Transverse colon (tissue), 4 donors: Measurements from ENCODE around the gene SMIM44. TPM values are rescaled to one million over a fixed set of nuclear protein-coding genes. Genes with fewer than 3 reads are reported as not detected.

Experiments
- DNase-seq: peaks from one replicate; pipeline ENCODE4 v3.0.0-alpha.2; 2019
- H3K27ac ChIP-seq, 4 donors: fragments of 200-600 bp; sonication (generic); 2 replicates each; pipeline ENCODE4 v1.5.1; 2016 to 2018; ENCODE audit warnings: inconsistent platforms in 4 of 4
- H3K27me3 ChIP-seq: fragments of 200-600 bp; sonication (generic); 2 replicates; pipeline ENCODE4 v1.5.1; 2017; ENCODE audit warnings: inconsistent platforms
- H3K36me3 ChIP-seq, 4 donors: fragments of 200-600 bp; sonication (generic); 2 replicates each; pipeline ENCODE4 v1.5.1; 2017 to 2019; ENCODE audit warnings: inconsistent platforms in 4 of 4
- H3K4me1 ChIP-seq, 4 donors: fragments of 200-600 bp; sonication (generic); 2 replicates each; pipeline ENCODE4 v1.5.1; 2017 to 2020; ENCODE audit warnings: inconsistent platforms in 4 of 4
- H3K4me3 ChIP-seq, 4 donors: fragments of 200-600 bp; sonication (generic); 1 replicate in 1 of 4; 2 replicates in 3 of 4; pipeline versions ENCODE4 v1.5.1 to v1.6.1; 2017 to 2019; ENCODE audit warnings: inconsistent platforms in 4 of 4
- H3K9me3 ChIP-seq, 2 donors: fragments of 200-600 bp; sonication (generic); 2 replicates each; pipeline ENCODE4 v1.5.1; 2017 to 2019; ENCODE audit warnings: inconsistent platforms in 2 of 2
- EP300 ChIP-seq: sonication (generic); formaldehyde crosslinking; IDR thresholded peaks from one replicate; pipeline ENCODE4 v1.6.1; 2017; ENCODE audit warnings: antibody characterized with exemption, low read depth
- POLR2A ChIP-seq: fragments of 450-650 bp; IDR thresholded peaks from one replicate; pipeline ENCODE4 v1.6.1; 2016; ENCODE audit warnings: antibody characterized with exemption, mild to moderate bottlenecking, moderate library complexity
- POLR2AphosphoS5 ChIP-seq, 3 donors: sonication (generic); formaldehyde crosslinking; IDR thresholded peaks; one replicate each; pipeline ENCODE4 v1.6.1; 2016; ENCODE audit warnings: antibody characterized with exemption in 3 of 3
- WGBS, 2 donors: methylation state at CpG; one replicate each; pipeline ENCODE4 v1.1.5; 2018; ENCODE audit warnings: low coverage in 1 of 2; 5-methylcytosine and 5-hydroxymethylcytosine counted together
- in situ Hi-C, 4 donors: fragments of 200-750 bp; cut with MboI; loops; one replicate each; pipeline versions ENCODE4 v1.15.0 to v1.15.1; 2017; ENCODE audit warnings: low sequenced_read_pairs in 3 of 4, low pct_ligation_motif_present in 1 of 4, low pct_unique_long_range_greater_than_20kb in 1 of 4
- intact Hi-C: fragments of 100-400 bp; cut with DNase I; formaldehyde crosslinking; loops from one replicate; pipeline ENCODE4 v1.15.1; 2023; ENCODE audit warnings: low total_unique reads
- total RNA-seq, 4 donors: library from RNA; depleted of rRNA; stranded (reverse); fragments of >200 nt; gene quantifications; one replicate each; pipeline ENCODE4 v1.1.0, GENCODE V29; 2016
- TF ChIP-seq, protein P1 (sequence below), 5 experiments: fragments of 200-600 bp in 3 of 5; fragments of 450-650 bp in 2 of 5; sonication (generic) in 3 of 5; IDR thresholded peaks; 1 replicate in 2 of 5; 2 replicates in 3 of 5; pipeline ENCODE4 v1.5.1; 2016 to 2017; ENCODE audit warnings: antibody characterized with exemption in 5 of 5, inconsistent platforms in 3 of 5, mild to moderate bottlenecking in 2 of 5, moderate library complexity in 1 of 5

The SMIM44 gene
- total RNA-seq, 4 donors from 2014 or later, result 4.1 to 15.3 TPM; not detected in 2

DNA sequence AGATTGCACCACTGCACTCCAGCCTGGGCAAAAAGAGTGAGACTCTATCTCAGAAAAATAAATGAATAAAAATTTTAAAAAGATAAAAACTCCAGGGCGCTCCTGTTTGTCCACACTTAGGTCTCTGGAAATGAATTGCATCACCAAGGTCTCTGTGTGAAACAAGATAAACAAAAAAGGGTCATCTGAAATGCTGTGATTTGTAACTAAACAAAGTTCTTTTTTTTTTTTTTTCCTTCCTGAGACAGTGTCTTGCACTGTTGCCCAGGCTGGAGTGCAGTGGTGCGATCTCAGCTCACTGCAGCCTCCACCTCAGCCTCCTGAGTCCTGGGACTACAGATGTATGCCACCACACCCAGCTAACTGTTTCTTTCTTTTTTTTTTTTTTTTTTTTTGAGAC, 34.4 kb upstream of the SMIM44 start:
- 89 to 90% methylated on average over 1 to 2 of the region's 2 CpGs for WGBS, 2 donors
- intact Hi-C loops (no loop called here), in situ Hi-C loops (no loop called here)
- no peak overlapping the region for H3K27ac ChIP-seq
- H3K4me1 ChIP-seq, result peaks cover 0 to 23% (median 6%) of the 10 kb centered on the region in 4 donors
- TF ChIP-seq POLR2A (no peak), EP300 (no peak), POLR2AphosphoS5 (IDR thresholded peaks at IDR 0.05) (no peak)
- TF ChIP-seq, protein P1, sequence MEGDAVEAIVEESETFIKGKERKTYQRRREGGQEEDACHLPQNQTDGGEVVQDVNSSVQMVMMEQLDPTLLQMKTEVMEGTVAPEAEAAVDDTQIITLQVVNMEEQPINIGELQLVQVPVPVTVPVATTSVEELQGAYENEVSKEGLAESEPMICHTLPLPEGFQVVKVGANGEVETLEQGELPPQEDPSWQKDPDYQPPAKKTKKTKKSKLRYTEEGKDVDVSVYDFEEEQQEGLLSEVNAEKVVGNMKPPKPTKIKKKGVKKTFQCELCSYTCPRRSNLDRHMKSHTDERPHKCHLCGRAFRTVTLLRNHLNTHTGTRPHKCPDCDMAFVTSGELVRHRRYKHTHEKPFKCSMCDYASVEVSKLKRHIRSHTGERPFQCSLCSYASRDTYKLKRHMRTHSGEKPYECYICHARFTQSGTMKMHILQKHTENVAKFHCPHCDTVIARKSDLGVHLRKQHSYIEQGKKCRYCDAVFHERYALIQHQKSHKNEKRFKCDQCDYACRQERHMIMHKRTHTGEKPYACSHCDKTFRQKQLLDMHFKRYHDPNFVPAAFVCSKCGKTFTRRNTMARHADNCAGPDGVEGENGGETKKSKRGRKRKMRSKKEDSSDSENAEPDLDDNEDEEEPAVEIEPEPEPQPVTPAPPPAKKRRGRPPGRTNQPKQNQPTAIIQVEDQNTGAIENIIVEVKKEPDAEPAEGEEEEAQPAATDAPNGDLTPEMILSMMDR (IDR thresholded peaks at IDR 0.05), result no peak
- H3K4me3 ChIP-seq, result no peak overlapping the region
- no peaks in the 10 kb centered on the region for H3K9me3 ChIP-seq
- no peaks in the 10 kb centered on the region for H3K27me3 ChIP-seq
- H3K36me3 ChIP-seq, result no peaks in the 10 kb centered on the region
- DNase-seq, result no peak

DNA sequence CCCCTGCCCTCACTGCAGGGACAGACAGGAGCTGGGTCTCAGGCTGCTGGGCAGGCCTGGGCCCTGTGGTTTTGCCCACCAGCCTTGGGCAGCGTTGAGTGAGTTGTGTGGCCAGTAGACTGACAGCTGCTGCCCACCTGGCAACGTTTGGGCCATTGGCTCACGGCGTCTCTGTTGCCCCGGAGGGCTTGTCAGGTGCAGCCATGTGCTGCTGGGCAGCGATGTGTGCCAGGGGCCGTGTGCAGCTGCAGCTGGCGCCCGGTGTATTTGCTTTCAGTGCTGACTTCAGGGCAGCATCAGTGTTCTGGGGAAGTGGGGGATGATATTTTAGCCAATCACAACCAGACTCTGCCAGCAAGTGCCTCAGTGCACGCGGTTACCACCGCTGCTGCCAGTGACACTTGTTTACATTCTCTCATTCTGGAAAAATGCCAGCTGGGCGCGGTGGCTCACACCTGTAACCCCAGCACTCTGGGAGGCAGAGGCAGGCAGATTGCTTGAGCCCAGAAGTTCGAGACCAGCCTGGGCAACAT, 33.5 kb upstream of the SMIM44 start:
- no peaks in the 10 kb centered on the region for H3K36me3 ChIP-seq
- 33 to 45% methylated on average over 4 to 15 of the region's 15 CpGs for WGBS, 2 donors
- no peak overlapping the region for H3K4me3 ChIP-seq
- no peaks in the 10 kb centered on the region for H3K9me3 ChIP-seq
- no peaks in the 10 kb centered on the region for H3K27me3 ChIP-seq
- intact Hi-C loops, result no loop called here
- TF ChIP-seq POLR2A (no peak), POLR2AphosphoS5 (IDR thresholded peaks at IDR 0.05) (no peak), EP300 (no peak)
- TF ChIP-seq, protein P1 (IDR thresholded peaks at IDR 0.05), result no peak
- in situ Hi-C loops, result no loop called here
- no peak overlapping the region for H3K27ac ChIP-seq
- peaks cover 0 to 23% (median 6%) of the 10 kb centered on the region in 4 donors for H3K4me1 ChIP-seq
- DNase-seq, result peak; percentile 58

DNA sequence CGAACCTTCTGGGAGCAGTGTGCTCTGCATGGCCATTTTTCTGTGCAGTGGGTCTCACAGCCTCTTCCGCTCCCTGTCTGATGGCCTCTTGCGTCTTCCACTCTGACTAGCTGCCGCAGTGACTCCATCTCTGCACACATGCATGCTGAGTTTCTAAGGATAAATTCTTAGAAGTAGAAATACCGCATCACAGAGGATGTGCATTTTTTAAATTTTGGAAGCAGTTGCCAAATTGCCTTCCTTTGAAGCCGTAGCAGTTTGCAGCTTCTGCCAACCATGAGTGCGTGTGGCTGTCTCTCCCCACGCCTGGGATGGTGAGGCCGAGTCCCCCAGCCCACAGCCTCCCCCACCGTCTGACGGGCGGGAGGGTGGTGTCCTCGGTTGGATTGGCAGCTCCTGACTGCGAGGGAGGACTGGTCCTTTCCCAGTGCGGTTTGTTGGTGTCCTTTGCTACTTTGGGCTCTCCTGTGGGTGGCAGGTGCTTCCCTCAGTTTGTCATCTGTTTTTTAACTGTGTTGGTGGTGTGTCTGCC, 32.7 kb upstream of the SMIM44 start:
- no peak for TF ChIP-seq POLR2AphosphoS5 (IDR thresholded peaks at IDR 0.05)
- TF ChIP-seq EP300, result no peak
- TF ChIP-seq POLR2A, result no peak
- TF ChIP-seq, protein P1 (IDR thresholded peaks at IDR 0.05), result no peak
- Histone ChIP-seq H3K27me3 (no peaks in the 10 kb centered on the region), H3K4me1 (peaks cover 0 to 23% (median 7%) of the 10 kb centered on the region in 4 donors), H3K36me3 (no peaks in the 10 kb centered on the region), H3K9me3 (no peaks in the 10 kb centered on the region), H3K4me3 (no peak overlapping the region), H3K27ac (no peak overlapping the region)
- in situ Hi-C loops, result no loop called here
- intact Hi-C loops, result no loop called here
- 73% methylated on average over 15 of the region's 15 CpGs; no CpG with 5 or more reads in 1 of the 2 donors for WGBS, 2 donors
- DNase-seq, result no peak

DNA sequence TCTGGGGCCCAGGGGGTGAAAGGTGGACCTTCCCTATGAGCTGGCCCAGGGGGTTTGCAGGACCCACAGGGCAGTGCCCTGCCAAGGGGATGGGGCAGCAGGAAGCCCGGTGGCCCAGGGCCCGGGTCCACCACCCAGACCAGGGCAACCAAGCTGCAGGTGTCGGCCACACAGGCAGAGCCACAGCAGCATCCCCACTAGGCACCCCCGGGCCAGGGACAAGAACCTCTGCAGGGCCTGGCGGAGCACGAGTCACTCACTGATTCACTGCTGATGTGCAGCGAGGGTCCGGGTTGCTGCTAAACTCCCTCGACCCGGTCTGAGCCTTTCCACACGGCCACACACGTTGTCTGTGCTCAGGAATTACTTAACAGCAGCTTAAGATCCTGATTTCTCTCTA, 31.7 kb upstream of the SMIM44 start:
- Histone ChIP-seq H3K4me3 (no peak overlapping the region), H3K27ac (no peak overlapping the region), H3K36me3 (no peaks in the 10 kb centered on the region), H3K4me1 (peaks cover 0 to 20% (median 9%) of the 10 kb centered on the region in 4 donors), H3K27me3 (no peaks in the 10 kb centered on the region), H3K9me3 (no peaks in the 10 kb centered on the region)
- WGBS, 2 donors, result 90% methylated on average over 11 of the region's 12 CpGs; no CpG with 5 or more reads in 1 of the 2 donors
- no peak for DNase-seq
- intact Hi-C loops, result no loop called here
- TF ChIP-seq POLR2A (no peak), POLR2AphosphoS5 (IDR thresholded peaks at IDR 0.05) (no peak), EP300 (no peak)
- TF ChIP-seq, protein P1 (IDR thresholded peaks at IDR 0.05), result no peak
- in situ Hi-C loops, result no loop called here
